PC-3 (cell line): ENCODE data around the gene FYN. TPM values are rescaled to one million over a fixed set of nuclear protein-coding genes. Genes with fewer than 3 reads are reported as not detected.

Experiments
- ATAC-seq: fragments of 200-7000 bp; cut with Tn5 transposase; 2 replicates; pipeline ENCODE4 v1.9.1; 2020; ENCODE audit warnings: mild to moderate bottlenecking, moderate library complexity
- BruUV-seq: library from RNA; stranded (reverse); fragments of 400-500 nt; replicated peaks from 2 replicates; lab custom pipeline; 2021; lab: Mats Ljungman, UMichigan
- CTCF ChIA-PET: fragments of 300-600 bp; sonication (Branson Sonifier 250); formaldehyde crosslinking; loops from one replicate; lab custom pipeline; 2022; ENCODE audit warnings: antibody characterized with exemption; lab: Charles Lee
- POLR2A ChIA-PET: fragments of 300-600 bp; sonication (Branson Sonifier 250); formaldehyde crosslinking; loops from one replicate; lab custom pipeline; 2022; ENCODE audit warnings: antibody characterized with exemption; ENCODE audit not compliant: unreplicated experiment; lab: Charles Lee
- DNase-seq: peaks from one replicate; pipeline ENCODE4 v3.0.0-alpha.2; 2015
- H2AFZ ChIP-seq: fragments of 300-600 bp; sonication (generic); 2 replicates; pipeline ENCODE4 v1.6.0; 2016; ENCODE audit warnings: antibody characterized with exemption, low read length
- H3F3A ChIP-seq: fragments of 300-600 bp; sonication (generic); one replicate; pipeline ENCODE4 v1.6.0; 2017; ENCODE audit warnings: antibody characterized with exemption, low read length, control low read depth, mild to moderate bottlenecking; ENCODE audit not compliant: unreplicated experiment
- H3K27ac ChIP-seq: fragments of 300-600 bp; sonication (generic); 2 replicates; pipeline ENCODE4 v1.5.1; 2016; ENCODE audit warnings: mild to moderate bottlenecking, low read length
- H3K27me3 ChIP-seq: fragments of 300-600 bp; sonication (generic); 2 replicates; pipeline ENCODE4 v1.6.1; 2016; ENCODE audit warnings: low read length, mixed read lengths
- H3K36me3 ChIP-seq: fragments of 300-600 bp; sonication (generic); 2 replicates; pipeline ENCODE4 v1.6.1; 2016; ENCODE audit warnings: low read depth, mixed run types, low read length, mixed read lengths
- H3K4me1 ChIP-seq: fragments of 300-600 bp; sonication (generic); 2 replicates; pipeline ENCODE4 v1.5.1; 2016; ENCODE audit warnings: low read length; ENCODE audit not compliant: insufficient read depth
- H3K4me2 ChIP-seq: fragments of 300-600 bp; sonication (generic); 2 replicates; pipeline ENCODE4 v1.6.0; 2016; ENCODE audit warnings: low read length
- H3K4me3 ChIP-seq: fragments of 300-600 bp; sonication (generic); 2 replicates; pipeline ENCODE4 v1.5.1; 2016; ENCODE audit warnings: mild to moderate bottlenecking, low read length, mixed read lengths
- H3K79me2 ChIP-seq: fragments of 300-600 bp; sonication (generic); 2 replicates; pipeline ENCODE4 v1.6.1; 2017; ENCODE audit warnings: low read length, mixed read lengths
- H3K9ac ChIP-seq: fragments of 300-600 bp; sonication (generic); 2 replicates; pipeline ENCODE4 v1.6.0; 2016; ENCODE audit warnings: mild to moderate bottlenecking, low read length
- H3K9me2 ChIP-seq: fragments of 300-600 bp; sonication (generic); replicated peaks from 2 replicates; pipeline ENCODE4 v1.6.1; 2016; ENCODE audit warnings: mixed run types, low read length, mixed read lengths
- H3K9me3 ChIP-seq: fragments of 300-600 bp; sonication (generic); 2 replicates; pipeline ENCODE4 v1.6.1; 2016; ENCODE audit warnings: low read length, mixed read lengths
- H4K20me1 ChIP-seq: fragments of 300-600 bp; sonication (generic); 2 replicates; pipeline ENCODE4 v1.6.1; 2016; ENCODE audit warnings: low read length, mixed read lengths
- CTCF ChIP-seq: fragments of 300-600 bp; sonication (generic); conservative IDR thresholded peaks from 2 replicates; pipeline ENCODE4 v1.5.1; 2017; ENCODE audit warnings: antibody characterized with exemption, low read depth, mild to moderate bottlenecking, low read length
- EZH2 ChIP-seq: fragments of 300-600 bp; sonication (generic); IDR thresholded peaks from one replicate; pipeline ENCODE4 v1.6.1; 2017; ENCODE audit warnings: antibody characterized with exemption, mild to moderate bottlenecking, low read length; ENCODE audit not compliant: unreplicated experiment
- EZH2phosphoT487 ChIP-seq: fragments of 300-600 bp; sonication (generic); IDR thresholded peaks from 2 replicates; pipeline ENCODE4 v1.6.1; 2018; ENCODE audit warnings: mild to moderate bottlenecking, antibody characterized with exemption, low read length, borderline replicate concordance
- intact Hi-C: fragments of 100-400 bp; cut with micrococcal nuclease; formaldehyde crosslinking; loops from 2 replicates; pipeline ENCODE4 v1.9.0; 2023
- total RNA-seq: library from RNA; depleted of rRNA; stranded (reverse); fragments of >200 nt; gene quantifications from 2 replicates; pipeline ENCODE4 v1.2.3, GENCODE V29; 2014

The FYN gene
- total RNA-seq, 1 experiment from 2014 or later: 27.6 TPM

- ATAC-seq (no peak), DNase-seq (no peak)
- Histone ChIP-seq H3K4me2 (no peak overlapping the region), H3K79me2 (no peaks in the 10 kb centered on the region), H3K36me3 (no peaks in the 10 kb centered on the region), H3K9me3 (no peaks in the 10 kb centered on the region), H3K27me3 (no peaks in the 10 kb centered on the region), H2AFZ (no peak overlapping the region), H4K20me1 (no peaks in the 10 kb centered on the region), H3F3A (no peaks in the 10 kb centered on the region), H3K4me3 (no peak overlapping the region), H3K9ac (no peak overlapping the region), H3K9me2 (no peaks in the 10 kb centered on the region), H3K4me1 (no peaks in the 10 kb centered on the region), H3K27ac (no peak overlapping the region)
- ChIA-PET POLR2A (no interaction called here), CTCF (no interaction called here)
- TF ChIP-seq EZH2phosphoT487: no peak
- TF ChIP-seq EZH2: no peak
- no peak for TF ChIP-seq CTCF
- no TSS peak for BruUV-seq
- intact Hi-C loops: no loop called here
Measured at GRCh38 chr6:111739257-111739696, 134.0 kb downstream of the FYN start.

- Histone ChIP-seq H4K20me1 (no peaks in the 10 kb centered on the region), H3K4me2 (no peak overlapping the region), H3F3A (no peaks in the 10 kb centered on the region), H3K36me3 (no peaks in the 10 kb centered on the region), H3K27me3 (no peaks in the 10 kb centered on the region), H3K9me2 (no peaks in the 10 kb centered on the region), H3K9ac (no peak overlapping the region), H3K9me3 (no peaks in the 10 kb centered on the region), H3K79me2 (no peaks in the 10 kb centered on the region), H3K27ac (no peak overlapping the region), H2AFZ (no peak overlapping the region), H3K4me1 (no peaks in the 10 kb centered on the region), H3K4me3 (no peak overlapping the region)
- intact Hi-C loops: no loop called here
- DNase-seq: no peak
- POLR2A ChIA-PET: no interaction called here
- ATAC-seq: no peak
- CTCF ChIA-PET: no interaction called here
- TF ChIP-seq EZH2 (no peak), EZH2phosphoT487 (no peak), CTCF (no peak)
- BruUV-seq: no TSS peak
Measured at GRCh38 chr6:111738631-111739030, 134.6 kb downstream of the FYN start.

- DNase-seq: no peak
- ChIA-PET POLR2A (no interaction called here), CTCF (no interaction called here)
- no peaks in the 10 kb centered on the region for H3F3A ChIP-seq
- H3K9ac ChIP-seq: no peak overlapping the region
- no peak overlapping the region for H3K4me2 ChIP-seq
- no peaks in the 10 kb centered on the region for H3K27me3 ChIP-seq
- BruUV-seq: no TSS peak
- H3K4me3 ChIP-seq: no peak overlapping the region
- H3K9me3 ChIP-seq: no peaks in the 10 kb centered on the region
- no peaks in the 10 kb centered on the region for H3K79me2 ChIP-seq
- no peaks in the 10 kb centered on the region for H3K36me3 ChIP-seq
- H3K9me2 ChIP-seq: no peaks in the 10 kb centered on the region
- no peak overlapping the region for H3K27ac ChIP-seq
- H4K20me1 ChIP-seq: no peaks in the 10 kb centered on the region
- TF ChIP-seq CTCF (no peak), EZH2phosphoT487 (no peak), EZH2 (no peak)
- no peak overlapping the region for H2AFZ ChIP-seq
- no peak for ATAC-seq
- intact Hi-C loops: no loop called here
- no peaks in the 10 kb centered on the region for H3K4me1 ChIP-seq
Measured at GRCh38 chr6:111738156-111738555, 135.1 kb downstream of the FYN start.
